H9 (cell line): ENCODE measurements around the gene ZBTB20. TPM values are rescaled to one million over a fixed set of nuclear protein-coding genes. Genes with fewer than 3 reads are reported as not detected.

Experiments used
- DNase-seq: peaks from one replicate; pipeline ENCODE4 v3.0.0-alpha.2; 2017
- H2AFZ ChIP-seq: one replicate; pipeline ENCODE4 v1.6.1; 2013; ENCODE audit warnings: mild to moderate bottlenecking, low read length, control low read depth, moderate library complexity
- H2AK5ac ChIP-seq: 2 replicates; pipeline ENCODE4 v1.6.1; 2013; ENCODE audit warnings: low read length, control low read depth, mixed read lengths; ENCODE audit not compliant: insufficient read length
- H2BK120ac ChIP-seq: one replicate; pipeline ENCODE4 v1.6.1; 2013; ENCODE audit warnings: low read depth, mild to moderate bottlenecking, low read length, control low read depth, inconsistent platforms; ENCODE audit not compliant: poor library complexity, severe bottlenecking
- H2BK12ac ChIP-seq: 2 replicates; pipeline ENCODE4 v1.6.1; 2013; ENCODE audit warnings: low read length, control low read depth, mixed read lengths, low read depth; ENCODE audit not compliant: insufficient read length
- H2BK15ac ChIP-seq: 2 replicates; pipeline ENCODE4 v1.6.1; 2013; ENCODE audit warnings: low read depth, low read length, control low read depth
- H2BK20ac ChIP-seq: one replicate; pipeline ENCODE4 v1.6.1; 2013; ENCODE audit warnings: low read depth, mild to moderate bottlenecking, low read length, control low read depth, inconsistent platforms; ENCODE audit not compliant: poor library complexity, severe bottlenecking
- H2BK5ac ChIP-seq: 2 replicates; pipeline ENCODE4 v1.6.1; 2013; ENCODE audit warnings: low read length, control low read depth, mixed read lengths; ENCODE audit not compliant: insufficient read length
- H3K14ac ChIP-seq: 2 replicates; pipeline ENCODE4 v1.6.1; 2013; ENCODE audit warnings: low read length, control low read depth; ENCODE audit not compliant: insufficient read depth
- H3K18ac ChIP-seq: 2 replicates; pipeline ENCODE4 v1.6.1; 2013; ENCODE audit warnings: low read depth, mild to moderate bottlenecking, mixed read lengths, low read length, control low read depth; ENCODE audit not compliant: insufficient read length
- H3K23ac ChIP-seq: 2 replicates; pipeline ENCODE4 v1.6.1; 2013; ENCODE audit warnings: low read length, control low read depth, mixed read lengths, low read depth; ENCODE audit not compliant: insufficient read length
- H3K23me2 ChIP-seq: 2 replicates; pipeline ENCODE4 v1.6.1; 2013; ENCODE audit warnings: low read depth, mild to moderate bottlenecking, mixed read lengths, low read length, control low read depth; ENCODE audit not compliant: insufficient read length, poor library complexity, severe bottlenecking
- H3K27ac ChIP-seq: 2 replicates; pipeline ENCODE4 v1.5.1; 2013; ENCODE audit warnings: low read length, control low read depth, mixed read lengths, low read depth; ENCODE audit not compliant: insufficient read length
- H3K27me3 ChIP-seq: 2 replicates; pipeline ENCODE4 v1.6.1; 2013; ENCODE audit warnings: low read length, control low read depth, inconsistent platforms; ENCODE audit not compliant: insufficient read depth
- H3K4ac ChIP-seq: 2 replicates; pipeline ENCODE4 v1.6.1; 2013; ENCODE audit warnings: low read depth, mild to moderate bottlenecking, control low read depth, inconsistent platforms, low read length, moderate library complexity
- H3K4me1 ChIP-seq: 2 replicates; pipeline ENCODE4 v1.6.1; 2013; ENCODE audit warnings: low read length, control low read depth, inconsistent platforms; ENCODE audit not compliant: insufficient read depth
- H3K4me2 ChIP-seq: 2 replicates; pipeline ENCODE4 v1.6.1; 2013; ENCODE audit warnings: low read length, control low read depth, mixed read lengths; ENCODE audit not compliant: insufficient read length, insufficient read depth
- H3K56ac ChIP-seq: 2 replicates; pipeline ENCODE4 v1.6.1; 2013; ENCODE audit warnings: low read depth, mild to moderate bottlenecking, mixed read lengths, low read length, control low read depth; ENCODE audit not compliant: insufficient read length
- H3K79me1 ChIP-seq: 2 replicates; pipeline ENCODE4 v1.6.1; 2013; ENCODE audit warnings: low read depth, mild to moderate bottlenecking, moderate library complexity, low read length, control low read depth, inconsistent platforms; ENCODE audit not compliant: insufficient read depth, poor library complexity, severe bottlenecking
- H3K79me2 ChIP-seq: 2 replicates; pipeline ENCODE4 v1.6.1; 2013; ENCODE audit warnings: low read length, control low read depth, inconsistent platforms; ENCODE audit not compliant: insufficient read depth
- H3K9ac ChIP-seq: 2 replicates; pipeline ENCODE4 v1.6.1; 2013; ENCODE audit warnings: low read length, control low read depth, mixed read lengths; ENCODE audit not compliant: insufficient read length; ENCODE audit errors: extremely low read depth
- H3K9me3 ChIP-seq: one replicate; pipeline ENCODE4 v1.6.1; 2013; ENCODE audit warnings: low read depth, low read length, inconsistent platforms; ENCODE audit not compliant: control insufficient read depth
- H3T11ph ChIP-seq: one replicate; pipeline ENCODE4 v1.6.1; 2013; ENCODE audit warnings: mild to moderate bottlenecking, low read length, control low read depth, inconsistent platforms
- H4K20me1 ChIP-seq: one replicate; pipeline ENCODE4 v1.6.1; 2013; ENCODE audit not compliant: control insufficient read depth, insufficient read length, insufficient read depth
- H4K5ac ChIP-seq: 2 replicates; pipeline ENCODE4 v1.6.1; 2013; ENCODE audit warnings: low read depth, mild to moderate bottlenecking, mixed read lengths, low read length, control low read depth; ENCODE audit not compliant: insufficient read length
- H4K8ac ChIP-seq: replicated peaks from 2 replicates; pipeline ENCODE4 v1.6.1; 2013; ENCODE audit warnings: low read length, control low read depth, mixed read lengths, low read depth; ENCODE audit not compliant: insufficient read length
- H4K91ac ChIP-seq: 2 replicates; pipeline ENCODE4 v1.6.1; 2013; ENCODE audit warnings: low read depth, mild to moderate bottlenecking, moderate library complexity, mixed read lengths, low read length, control low read depth; ENCODE audit not compliant: insufficient read length
- H3K27ac Mint-ChIP-seq, 3 experiments: 2 replicates in 2 of 3; 3 replicates in 1 of 3; pipeline ENCODE4 v1.8.0; 2020 to 2021; ENCODE audit warnings: mixed read lengths in 3 of 3, mild to moderate bottlenecking in 1 of 3, moderate library complexity in 1 of 3
- H3K27me3 Mint-ChIP-seq: 2 replicates; pipeline ENCODE4 v1.8.0; 2021; ENCODE audit warnings: low read depth, mild to moderate bottlenecking, moderate library complexity, mixed read lengths
- H3K36me3 Mint-ChIP-seq, 3 experiments: 2 replicates in 2 of 3; 3 replicates in 1 of 3; pipeline ENCODE4 v1.8.0; 2020 to 2021; ENCODE audit warnings: low read depth in 3 of 3, mixed read lengths in 3 of 3; ENCODE audit not compliant: insufficient read depth in 1 of 3
- H3K4me1 Mint-ChIP-seq, 2 experiments: 2 replicates each; pipeline ENCODE4 v1.8.0; 2020; ENCODE audit warnings: mixed read lengths in 2 of 2
- H3K4me3 Mint-ChIP-seq, 2 experiments: 2 replicates in 1 of 2; 3 replicates in 1 of 2; pipeline ENCODE4 v1.8.0; 2020 to 2021; ENCODE audit warnings: mild to moderate bottlenecking in 2 of 2, mixed read lengths in 2 of 2, moderate library complexity in 1 of 2
- H3K9me3 Mint-ChIP-seq, 2 experiments: 2 replicates in 1 of 2; 3 replicates in 1 of 2; pipeline ENCODE4 v1.8.0; 2020; ENCODE audit warnings: mild to moderate bottlenecking in 2 of 2, mixed read lengths in 2 of 2, moderate library complexity in 1 of 2
- CTCF ChIP-seq: fragments of 200-600 bp; sonication (generic); conservative IDR thresholded peaks from 3 replicates; pipeline ENCODE4 v1.8.0; 2021; ENCODE audit warnings: antibody characterized with exemption, mild to moderate bottlenecking
- WGBS: extraction: QIAGEN DNeasy Blood & Tissue Kit; methylation state at CpG from one replicate; pipeline ENCODE4 v1.1.7; 2013; ENCODE audit warnings: missing lambda C conversion rate, low lambda C conversion rate, mixed read lengths; ENCODE audit not compliant: insufficient read length; ENCODE audit errors: extremely low coverage; 5-methylcytosine and 5-hydroxymethylcytosine counted together
- total RNA-seq: library from RNA; stranded (reverse); gene quantifications from 2 replicates; pipeline ENCODE4 v1.2.1, GENCODE V29; 2021

ZBTB20 gene
- total RNA-seq, 1 experiment from 2014 or later: 0.70 TPM

- TF ChIP-seq CTCF: no peak
- H3K79me2 ChIP-seq: no peaks in the 10 kb centered on the region
- no peak overlapping the region for H2BK120ac ChIP-seq
Measured at GRCh38 chr3:114308377-114308776, 838.7 kb downstream of the ZBTB20 start.

More at GRCh38 chr3:114308377-114308776, 838.7 kb downstream of the ZBTB20 start:
- no peaks in the 10 kb centered on the region for H3K23me2 ChIP-seq
- H3K4ac ChIP-seq: no peak overlapping the region
- no peak overlapping the region for H3T11ph ChIP-seq
- H3K56ac ChIP-seq: no peak overlapping the region
- H3K27ac ChIP-seq: no peak overlapping the region
- no peaks in the 10 kb centered on the region for H3K9me3 ChIP-seq
- WGBS: no CpG with 5 or more reads among the region's 2 CpGs
- H3K4me2 ChIP-seq: no peak overlapping the region
- no peaks in the 10 kb centered on the region for H3K27me3 ChIP-seq
- H3K79me1 ChIP-seq: no peaks in the 10 kb centered on the region
- H3K27ac Mint-ChIP-seq: no peak overlapping the region
- no peaks in the 10 kb centered on the region for H3K36me3 Mint-ChIP-seq
- H4K91ac ChIP-seq: no peak overlapping the region
- no peak overlapping the region for H2BK5ac ChIP-seq
- no peak for DNase-seq
- H3K23ac ChIP-seq: no peak overlapping the region
- H3K4me1 Mint-ChIP-seq: no peaks in the 10 kb centered on the region
- no peak overlapping the region for H2BK15ac ChIP-seq
- no peak overlapping the region for H3K14ac ChIP-seq
- H2BK12ac ChIP-seq: no peak overlapping the region
- no peak overlapping the region for H3K4me3 Mint-ChIP-seq
- no peaks in the 10 kb centered on the region for H4K20me1 ChIP-seq
- H2BK20ac ChIP-seq: no peak overlapping the region
- no peaks in the 10 kb centered on the region for H3K9me3 Mint-ChIP-seq
- no peak overlapping the region for H3K9ac ChIP-seq
- H2AK5ac ChIP-seq: no peak overlapping the region
- H3K4me1 ChIP-seq: no peaks in the 10 kb centered on the region
- H4K5ac ChIP-seq: no peak overlapping the region
- no peaks in the 10 kb centered on the region for H3K27me3 Mint-ChIP-seq
- no peak overlapping the region for H2AFZ ChIP-seq
- no peak overlapping the region for H3K18ac ChIP-seq
- H4K8ac ChIP-seq: no peak overlapping the region
